ENCODE results near the gene FGF14.

Gene FGF14

DNA sequence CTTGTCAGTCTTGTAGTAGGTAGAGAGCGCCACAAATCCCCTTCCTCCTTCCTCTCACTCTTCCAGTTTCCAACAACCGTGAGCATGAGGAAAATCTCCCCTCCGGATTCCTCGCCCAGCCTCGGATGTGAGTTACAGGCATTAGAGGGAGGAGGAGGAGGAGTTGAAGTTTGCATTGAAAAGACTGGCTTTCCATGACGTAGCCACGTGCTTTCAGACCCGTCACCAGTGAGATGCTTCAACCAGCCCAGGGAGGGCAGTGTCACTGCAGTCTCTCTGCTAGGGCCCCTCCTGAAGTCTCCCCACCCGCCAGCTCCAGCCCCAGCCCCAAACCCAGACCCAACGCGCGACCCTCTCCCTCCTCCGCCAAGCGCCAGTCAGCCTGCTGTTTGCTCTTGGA, 442 bp upstream of the FGF14 start:
- peak overlapping the region; percentile 46 for H3K4me3 ChIP-seq (ENCODE audit: low read depth, low read length)
- TF ChIP-seq, protein P1, sequence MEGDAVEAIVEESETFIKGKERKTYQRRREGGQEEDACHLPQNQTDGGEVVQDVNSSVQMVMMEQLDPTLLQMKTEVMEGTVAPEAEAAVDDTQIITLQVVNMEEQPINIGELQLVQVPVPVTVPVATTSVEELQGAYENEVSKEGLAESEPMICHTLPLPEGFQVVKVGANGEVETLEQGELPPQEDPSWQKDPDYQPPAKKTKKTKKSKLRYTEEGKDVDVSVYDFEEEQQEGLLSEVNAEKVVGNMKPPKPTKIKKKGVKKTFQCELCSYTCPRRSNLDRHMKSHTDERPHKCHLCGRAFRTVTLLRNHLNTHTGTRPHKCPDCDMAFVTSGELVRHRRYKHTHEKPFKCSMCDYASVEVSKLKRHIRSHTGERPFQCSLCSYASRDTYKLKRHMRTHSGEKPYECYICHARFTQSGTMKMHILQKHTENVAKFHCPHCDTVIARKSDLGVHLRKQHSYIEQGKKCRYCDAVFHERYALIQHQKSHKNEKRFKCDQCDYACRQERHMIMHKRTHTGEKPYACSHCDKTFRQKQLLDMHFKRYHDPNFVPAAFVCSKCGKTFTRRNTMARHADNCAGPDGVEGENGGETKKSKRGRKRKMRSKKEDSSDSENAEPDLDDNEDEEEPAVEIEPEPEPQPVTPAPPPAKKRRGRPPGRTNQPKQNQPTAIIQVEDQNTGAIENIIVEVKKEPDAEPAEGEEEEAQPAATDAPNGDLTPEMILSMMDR (IDR thresholded peaks at IDR 0.05; ENCODE audit: low read depth, low read length, missing control alignments): no peak
- in situ Hi-C loops (cut with HindIII; ENCODE audit: low sequenced_read_pairs): no loop called here
- DNase-seq (ENCODE audit: low read depth): no peak

DNA sequence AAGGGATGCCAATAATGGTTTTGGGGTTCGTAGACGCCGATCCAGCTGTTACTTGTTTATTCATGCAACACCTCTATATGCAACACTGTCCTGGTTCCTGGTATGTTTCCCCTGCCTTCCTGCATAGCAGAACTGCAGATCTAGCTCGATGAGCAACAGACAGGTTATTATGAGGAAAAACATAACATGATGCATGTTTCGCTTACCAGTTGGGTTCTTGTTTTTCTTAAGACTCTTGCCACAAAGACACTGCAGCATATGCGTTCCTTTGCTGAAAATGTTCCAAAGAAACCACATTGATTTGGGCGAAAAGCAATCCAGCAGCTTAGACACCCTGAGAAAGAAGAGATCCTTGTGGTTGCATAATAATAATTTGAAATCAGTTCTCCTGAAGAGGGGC, 583 bp downstream of the FGF14 start:
- DNase-seq (ENCODE audit: low read depth): no peak
- peak overlapping the region; percentile 46 for H3K4me3 ChIP-seq (ENCODE audit: low read depth, low read length)
- in situ Hi-C loops (cut with HindIII; ENCODE audit: low sequenced_read_pairs): no loop called here
- TF ChIP-seq, protein P1 (IDR thresholded peaks at IDR 0.05; ENCODE audit: low read depth, low read length, missing control alignments): no peak

DNA sequence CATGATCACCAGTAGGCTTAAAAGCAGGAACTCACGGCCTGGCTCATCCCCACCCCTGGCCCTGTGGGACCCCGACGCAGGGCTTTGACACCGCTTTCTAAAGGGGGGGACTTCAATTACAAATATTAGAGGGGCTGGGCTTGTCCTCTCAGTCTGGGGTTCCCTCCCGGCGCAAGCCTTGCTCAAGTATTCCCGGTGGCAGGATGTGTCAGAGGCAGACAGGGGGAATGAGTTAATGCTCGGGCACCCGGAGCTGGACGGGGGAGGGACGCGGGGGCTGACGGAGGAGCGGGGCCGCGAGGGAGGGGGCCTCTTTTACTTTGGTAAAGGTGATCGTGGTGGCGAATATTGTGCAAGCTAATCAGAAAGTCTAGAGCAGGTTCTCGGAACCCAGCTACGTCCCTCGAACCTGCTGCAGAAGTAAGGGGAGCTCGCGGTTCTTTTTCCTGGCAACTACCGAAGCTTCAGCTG, 1.1 kb downstream of the FGF14 start:
- in situ Hi-C loops (cut with HindIII; ENCODE audit: low sequenced_read_pairs): no loop called here
- DNase-seq (ENCODE audit: low read depth): no peak
- peak overlapping the region; percentile 46 for H3K4me3 ChIP-seq (ENCODE audit: low read depth, low read length)
- TF ChIP-seq, protein P1 (IDR thresholded peaks at IDR 0.05; ENCODE audit: low read depth, low read length, missing control alignments): no peak

DNA sequence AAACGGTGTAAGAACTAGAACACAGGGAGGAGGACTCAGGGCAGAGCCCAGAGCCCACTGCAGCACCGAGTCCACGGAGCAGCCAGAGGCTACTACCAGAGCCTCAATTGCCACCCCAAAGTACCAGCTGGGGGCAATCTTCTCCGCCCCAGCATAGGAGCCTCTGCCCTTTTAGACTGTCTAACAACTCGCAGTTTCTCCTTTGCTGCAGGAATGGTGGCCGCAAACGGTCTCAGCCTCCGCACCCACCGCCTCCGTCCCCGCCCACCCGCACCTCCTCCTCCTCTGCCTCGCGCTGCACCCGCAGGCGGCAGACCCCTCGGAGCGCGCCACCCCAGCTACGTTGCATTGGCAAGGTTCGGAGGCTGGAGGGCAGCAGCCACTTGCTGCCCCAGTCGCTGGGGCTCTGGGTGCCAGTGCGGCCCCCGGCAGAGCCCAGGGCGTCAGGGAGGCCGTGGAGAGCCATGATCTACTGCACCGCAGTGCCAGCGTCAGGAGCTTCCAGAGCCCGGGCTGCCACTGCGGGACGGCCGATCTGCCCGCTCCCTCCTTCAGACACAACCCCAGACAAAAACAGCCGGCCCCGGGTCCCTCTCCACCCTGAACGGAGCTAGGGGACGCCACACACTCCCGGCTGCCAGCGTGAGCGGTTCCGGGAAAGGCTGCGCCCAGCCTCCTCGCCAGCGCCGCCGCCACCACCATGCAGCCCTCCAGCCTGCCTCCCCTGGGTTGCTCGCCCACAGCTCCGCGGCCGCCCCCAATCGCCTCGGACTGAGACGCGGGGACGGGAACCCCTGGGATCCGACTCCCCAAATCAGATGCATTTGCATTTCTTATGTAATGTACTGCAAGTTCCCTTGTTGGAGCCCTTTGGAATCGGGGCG, 1.8 kb downstream of the FGF14 start:
- in situ Hi-C loops (cut with HindIII; ENCODE audit: low sequenced_read_pairs): no loop called here
- peak overlapping the region; percentile 46 for H3K4me3 ChIP-seq (ENCODE audit: low read depth, low read length)
- TF ChIP-seq, protein P1 (IDR thresholded peaks at IDR 0.05; ENCODE audit: low read depth, low read length, missing control alignments): peak; percentile 9
- no peak for DNase-seq (ENCODE audit: low read depth)

DNA sequence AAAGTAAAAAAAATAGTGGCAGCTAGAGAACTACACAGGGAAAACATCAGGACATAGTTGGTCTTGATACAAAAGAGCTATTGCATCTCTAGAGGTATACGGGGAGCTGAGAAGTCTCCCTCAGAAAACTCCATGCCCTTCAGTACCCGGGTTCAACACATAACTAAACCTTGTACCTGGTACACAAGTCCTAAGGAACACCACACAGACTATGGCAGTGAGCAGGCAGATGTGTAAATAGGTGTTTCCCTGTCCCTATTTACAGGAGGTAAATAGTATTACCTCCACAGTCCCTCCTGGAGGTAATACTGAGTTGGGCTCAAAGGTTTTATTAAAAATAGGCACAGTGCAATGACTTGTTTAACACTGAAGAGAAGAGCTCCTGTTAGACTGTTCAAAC, 5.9 kb downstream of the FGF14 start:
- TF ChIP-seq, protein P1 (IDR thresholded peaks at IDR 0.05; ENCODE audit: low read depth, low read length, missing control alignments): no peak
- in situ Hi-C loops (cut with HindIII; ENCODE audit: low sequenced_read_pairs): no loop called here
- H3K4me3 ChIP-seq (ENCODE audit: low read depth, low read length): no peak overlapping the region
- no peak for DNase-seq (ENCODE audit: low read depth)

DNA sequence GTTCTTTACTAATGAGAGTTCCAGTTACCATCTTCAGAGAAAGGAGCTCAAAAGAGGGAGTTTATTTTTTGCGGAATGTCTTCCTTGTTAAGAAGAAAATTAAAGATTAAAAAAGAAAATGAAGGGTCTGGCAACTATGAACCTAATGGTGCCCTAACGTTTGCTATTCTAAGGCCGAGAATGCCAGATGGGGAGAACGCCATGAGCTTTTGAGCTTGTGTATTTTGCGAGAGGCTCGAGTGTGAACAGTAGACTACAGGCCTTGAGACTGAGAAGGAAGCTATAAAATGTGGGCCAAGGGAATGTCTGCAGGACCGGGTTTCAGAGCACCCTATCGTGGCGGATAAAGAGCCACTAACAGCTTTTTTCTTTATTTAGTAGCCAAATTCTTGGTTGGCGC, 6.7 kb downstream of the FGF14 start:
- peak overlapping the region; percentile 80 for H3K4me3 ChIP-seq (ENCODE audit: low read depth, low read length)
- in situ Hi-C loops (cut with HindIII; ENCODE audit: low sequenced_read_pairs): no loop called here
- TF ChIP-seq, protein P1 (IDR thresholded peaks at IDR 0.05; ENCODE audit: low read depth, low read length, missing control alignments): no peak
- DNase-seq (ENCODE audit: low read depth): no peak

Data from astrocyte of the cerebellum (primary cell).